Colonic mucosa (tissue), 4 donors: ENCODE data around the gene NKX3-2. TPM values are rescaled to one million over a fixed set of nuclear protein-coding genes. Genes with fewer than 3 reads are reported as not detected.

Experiments used
- DNase-seq: peaks from one replicate; pipeline ENCODE4 v3.0.0-alpha.2; 2020
- H3K27ac ChIP-seq: fragments of 200-600 bp; one replicate; pipeline ENCODE4 v1.8.0; 2021
- H3K27me3 ChIP-seq: fragments of 200-600 bp; one replicate; pipeline ENCODE4 v1.8.0; 2021
- H3K36me3 ChIP-seq: fragments of 200-600 bp; one replicate; pipeline ENCODE4 v1.8.0; 2021
- H3K4me1 ChIP-seq: fragments of 200-600 bp; one replicate; pipeline ENCODE4 v1.8.0; 2021; ENCODE audit warnings: mild to moderate bottlenecking
- H3K4me3 ChIP-seq: fragments of 200-600 bp; one replicate; pipeline ENCODE4 v1.8.0; 2021
- H3K9ac ChIP-seq, 2 donors: one replicate each; pipeline ENCODE4 v1.7.0; 2013; ENCODE audit warnings: control low read depth in 2 of 2, low read depth in 2 of 2, low read length in 2 of 2
- H3K9me3 ChIP-seq: fragments of 200-600 bp; one replicate; pipeline ENCODE4 v1.8.0; 2021
- CTCF ChIP-seq: fragments of 200-600 bp; IDR thresholded peaks from one replicate; pipeline ENCODE4 v1.8.0; 2022; ENCODE audit warnings: antibody characterized with exemption, mild to moderate bottlenecking
- intact Hi-C: fragments of 100-400 bp; cut with DNase I; formaldehyde crosslinking; loops from one replicate; pipeline ENCODE4 v1.14.1; 2022
- total RNA-seq, 2 donors: library from RNA; stranded (reverse); fragmentation: NEBNext Ultra II Directional in 1 of 2; extraction: Animal tissue kit (Norgen Biotek cat#: 25700) in 1 of 2; gene quantifications; one replicate each; pipeline ENCODE4 v1.2.1, GENCODE V29; 2021
- donor health status: healthy.
- donor health status: DM: no; HTN: no; CAD: no.
- donor health status: DM: no; HTN: no; CAD: no.

NKX3-2 gene
- total RNA-seq, 2 donors from 2014 or later, result 0.35 to 1.4 TPM

GRCh38 chr4:13515268-13515667, 29.0 kb downstream of the NKX3-2 start:
- Histone ChIP-seq H3K27ac (no peak overlapping the region), H3K4me3 (no peak overlapping the region), H3K9ac (no peak overlapping the region), H3K9me3 (no peaks in the 10 kb centered on the region), H3K4me1 (no peaks in the 10 kb centered on the region), H3K27me3 (no peaks in the 10 kb centered on the region), H3K36me3 (no peaks in the 10 kb centered on the region)
- TF ChIP-seq CTCF, result no peak
- DNase-seq, result no peak
- intact Hi-C loops, result no loop called here

GRCh38 chr4:13514722-13515121, 29.6 kb downstream of the NKX3-2 start:
- intact Hi-C loops, result no loop called here
- no peak for DNase-seq
- Histone ChIP-seq H3K4me3 (no peak overlapping the region), H3K27ac (no peak overlapping the region), H3K36me3 (no peaks in the 10 kb centered on the region), H3K9ac (no peak overlapping the region), H3K27me3 (no peaks in the 10 kb centered on the region), H3K9me3 (no peaks in the 10 kb centered on the region), H3K4me1 (no peaks in the 10 kb centered on the region)
- no peak for TF ChIP-seq CTCF

- DNase-seq, result no peak
- intact Hi-C loops, result no loop called here
Observed at GRCh38 chr4:13511101-13511500, 33.2 kb downstream of the NKX3-2 start.

GRCh38 chr4:13509442-13509841, 34.9 kb downstream of the NKX3-2 start:
- Histone ChIP-seq H3K27me3 (no peaks in the 10 kb centered on the region), H3K36me3 (no peaks in the 10 kb centered on the region), H3K27ac (no peak overlapping the region), H3K9ac (no peak overlapping the region), H3K9me3 (no peaks in the 10 kb centered on the region), H3K4me1 (no peaks in the 10 kb centered on the region), H3K4me3 (no peak overlapping the region)
- no peak for DNase-seq
- no peak for TF ChIP-seq CTCF
- intact Hi-C loops, result no loop called here

More at GRCh38 chr4:13511101-13511500, 33.2 kb downstream of the NKX3-2 start:
- Histone ChIP-seq H3K27ac (no peak overlapping the region), H3K4me3 (no peak overlapping the region), H3K9me3 (no peaks in the 10 kb centered on the region), H3K4me1 (no peaks in the 10 kb centered on the region), H3K27me3 (no peaks in the 10 kb centered on the region), H3K36me3 (no peaks in the 10 kb centered on the region), H3K9ac (no peak overlapping the region)
- TF ChIP-seq CTCF, result no peak

GRCh38 chr4:13504374-13504773, 39.9 kb downstream of the NKX3-2 start:
- intact Hi-C loops, result no loop called here
- no peak for DNase-seq
- Histone ChIP-seq H3K4me1 (no peaks in the 10 kb centered on the region), H3K9me3 (no peaks in the 10 kb centered on the region), H3K27me3 (no peaks in the 10 kb centered on the region), H3K4me3 (no peak overlapping the region), H3K9ac (no peak overlapping the region), H3K27ac (no peak overlapping the region), H3K36me3 (no peaks in the 10 kb centered on the region)
- TF ChIP-seq CTCF, result no peak

- no peak for DNase-seq
- H3K27ac ChIP-seq, result no peak overlapping the region
- H3K9ac ChIP-seq, result no peak overlapping the region
- H3K36me3 ChIP-seq, result no peaks in the 10 kb centered on the region
- H3K9me3 ChIP-seq, result no peaks in the 10 kb centered on the region
- H3K4me3 ChIP-seq, result no peak overlapping the region
- intact Hi-C loops, result no loop called here
- no peak for TF ChIP-seq CTCF
- H3K27me3 ChIP-seq, result no peaks in the 10 kb centered on the region
- H3K4me1 ChIP-seq, result no peaks in the 10 kb centered on the region
Observed at GRCh38 chr4:13498469-13498868, 45.8 kb downstream of the NKX3-2 start.
